ENCODE data around the gene ZC3H7A.

The ZC3H7A gene

DNA sequence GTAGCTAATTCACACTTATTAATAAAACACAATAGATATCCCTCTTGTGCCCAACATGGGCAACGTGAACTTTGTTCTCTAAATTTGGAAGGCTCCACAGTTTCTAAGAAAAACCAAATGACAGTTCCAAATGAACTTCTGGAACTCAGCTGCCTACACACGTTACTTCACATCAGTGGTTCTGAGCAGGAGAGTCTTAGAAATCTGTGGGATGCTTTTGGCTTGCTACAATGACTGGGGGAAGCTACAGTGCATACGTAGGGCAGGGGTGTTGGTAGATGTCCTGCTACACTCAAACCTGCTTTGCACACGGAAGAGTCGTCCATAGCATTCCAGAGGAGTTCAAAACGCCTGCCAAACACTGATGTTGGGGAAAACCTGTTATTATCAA, 62.4 kb downstream of the ZC3H7A start:
- peak; percentile 2 for DNase-seq

DNA sequence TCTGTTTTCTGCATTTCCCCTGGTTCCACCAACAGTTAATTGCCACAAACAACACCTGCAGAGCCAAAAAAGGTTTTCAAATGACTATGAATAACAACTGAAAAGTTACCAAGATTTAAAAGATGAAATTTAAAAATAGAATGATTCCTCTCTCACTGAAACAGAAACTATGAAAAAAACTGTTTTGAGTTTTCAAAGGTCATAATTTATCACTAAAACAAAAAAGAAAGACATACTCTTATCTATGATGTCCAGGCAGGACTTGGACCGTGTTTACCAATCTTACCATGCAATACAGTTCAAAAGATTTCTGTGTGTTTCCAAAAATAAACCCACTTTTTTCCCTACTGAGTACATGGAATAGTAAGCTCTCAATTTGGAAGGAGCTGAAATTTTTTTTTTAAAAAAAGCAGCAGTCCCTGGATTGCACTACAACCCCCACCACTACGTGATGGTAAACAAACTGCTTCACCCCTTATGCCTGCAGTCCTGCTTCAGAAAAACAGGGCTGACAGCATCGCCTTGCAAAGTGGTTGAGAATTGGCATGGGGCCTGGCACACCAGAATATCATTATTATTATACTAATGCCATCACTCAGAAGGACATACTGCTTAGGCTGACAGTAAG, 62.9 kb downstream of the ZC3H7A start:
- no peak for DNase-seq

DNA sequence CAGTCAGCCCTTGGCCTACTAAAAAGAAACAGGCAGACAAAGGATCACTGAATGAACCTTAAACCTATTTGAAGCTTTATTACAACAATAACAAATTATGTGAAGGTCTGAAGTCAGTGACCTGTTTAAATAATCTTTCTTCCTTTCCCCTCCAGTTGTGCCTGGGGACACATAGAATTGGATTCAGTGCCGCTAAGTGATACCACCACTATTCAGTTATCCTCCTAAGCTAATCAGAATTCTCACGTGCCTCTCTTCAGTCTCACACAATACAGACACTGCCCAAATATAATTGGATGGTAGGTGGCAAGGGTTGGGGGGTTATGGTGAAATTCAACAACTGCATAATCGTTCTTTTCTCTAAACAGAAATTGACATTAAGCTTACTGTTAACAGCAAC, 65.8 kb downstream of the ZC3H7A start:
- no peak for DNase-seq

DNA sequence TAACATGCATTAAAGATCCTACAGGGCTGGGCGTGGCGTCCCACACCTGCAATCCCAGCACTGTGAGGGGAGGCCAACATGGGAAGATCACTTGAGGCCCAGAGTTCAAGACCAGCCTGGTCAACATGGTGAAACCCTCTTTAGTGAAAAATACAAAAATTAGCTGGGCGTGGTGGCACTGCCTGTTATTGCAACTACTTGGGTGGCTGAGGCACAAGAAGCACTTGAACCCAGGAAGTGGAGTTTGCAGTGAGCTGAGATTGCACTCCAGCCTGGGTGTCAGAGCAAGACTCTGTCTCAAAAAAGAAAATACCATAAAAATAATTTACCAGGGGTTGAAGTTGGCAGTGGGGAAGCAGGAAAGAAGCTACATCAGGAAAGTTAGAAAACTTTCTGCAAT, 67.3 kb downstream of the ZC3H7A start:
- DNase-seq = no peak

DNA sequence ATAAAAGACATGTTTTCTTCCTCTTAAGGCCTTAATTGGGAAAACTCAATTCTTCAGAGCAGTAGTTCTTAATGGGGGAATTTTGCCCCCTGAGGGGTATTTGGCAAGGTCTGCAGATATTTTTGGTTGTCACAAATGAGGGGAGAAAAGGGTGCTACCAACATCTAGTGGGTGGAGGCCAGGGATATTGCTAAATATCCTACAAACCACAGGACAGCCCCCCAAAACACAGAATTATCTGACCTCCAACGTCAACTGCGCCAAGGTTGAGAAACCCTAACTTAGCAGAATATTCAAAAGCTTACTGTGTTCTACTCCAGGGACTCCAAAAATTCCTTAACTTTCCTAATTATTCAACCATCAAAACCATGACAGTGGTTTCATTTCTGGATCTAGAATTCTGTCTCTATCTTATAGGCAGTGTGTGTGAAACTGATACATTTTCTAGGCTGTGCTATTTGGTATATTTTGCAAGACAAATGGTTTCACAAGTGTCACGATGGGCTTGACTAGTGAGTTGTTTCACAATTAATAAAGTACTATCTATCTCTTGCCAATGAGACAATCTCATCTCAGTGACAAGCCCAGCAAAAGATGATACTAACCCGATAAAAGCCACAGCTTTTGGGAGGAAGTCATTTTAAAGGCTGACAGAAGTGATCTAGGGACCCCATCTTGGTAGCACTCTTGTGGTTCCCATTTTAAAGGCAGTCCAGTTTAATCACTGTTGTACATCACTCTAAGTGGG, 69.1 kb downstream of the ZC3H7A start:
- DNase-seq = peak; percentile 73

DNA sequence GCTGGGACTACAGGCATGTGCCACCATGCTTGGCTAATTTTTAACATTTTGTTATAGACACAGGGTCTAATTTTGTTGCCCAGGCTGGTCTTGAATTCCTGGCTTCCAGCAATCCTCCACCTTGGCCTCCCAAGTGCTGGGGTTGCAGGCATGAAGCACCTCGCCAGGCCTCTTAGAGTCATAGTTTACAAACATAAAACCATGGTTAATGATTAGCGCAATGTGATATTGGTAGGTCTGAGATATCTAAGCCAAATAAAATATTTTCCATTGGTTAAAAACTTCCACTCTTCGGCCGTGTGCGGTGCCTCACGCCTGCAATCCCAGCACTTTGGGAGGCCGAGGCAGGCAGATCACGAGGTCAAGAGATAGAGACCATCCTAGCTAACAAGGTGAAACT, 71.0 kb downstream of the ZC3H7A start:
- DNase-seq = no peak

DNA sequence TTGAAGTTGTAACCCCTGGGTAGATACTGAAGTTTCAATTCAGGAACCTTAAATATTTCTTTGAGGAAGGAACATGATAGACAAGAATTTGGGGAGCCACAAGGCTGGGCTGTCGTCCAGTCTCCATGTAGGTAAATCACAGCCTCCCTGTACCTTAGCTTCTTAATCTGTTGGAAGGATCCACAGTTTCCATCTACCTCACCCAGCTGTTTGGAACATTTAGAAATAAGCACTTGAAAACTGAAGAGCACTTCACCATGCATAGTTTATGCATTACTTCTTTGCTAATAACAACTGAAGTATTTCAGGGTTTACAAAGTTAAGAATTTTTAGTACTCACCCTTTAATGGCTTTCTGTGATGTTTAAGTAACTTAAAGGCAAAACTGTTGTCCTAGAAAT, 71.6 kb downstream of the ZC3H7A start:
- no peak for DNase-seq

DNA sequence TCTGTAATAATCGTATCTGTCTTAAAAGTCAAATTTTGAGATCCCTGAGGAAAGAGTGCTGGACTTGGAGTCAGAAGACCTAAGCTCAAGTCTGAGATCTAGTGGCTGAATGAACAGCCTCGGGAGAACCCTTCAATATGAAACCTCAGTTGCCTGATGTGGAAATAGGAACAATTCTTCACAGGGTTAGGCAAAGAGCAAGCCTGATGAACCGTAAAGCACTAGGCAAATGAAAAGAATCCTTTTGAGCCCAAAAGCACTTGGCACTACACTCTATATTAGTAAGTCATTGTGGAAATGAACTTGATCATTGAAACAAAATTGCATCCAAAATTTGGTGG, 74.6 kb downstream of the ZC3H7A start:
- DNase-seq = no peak

DNA sequence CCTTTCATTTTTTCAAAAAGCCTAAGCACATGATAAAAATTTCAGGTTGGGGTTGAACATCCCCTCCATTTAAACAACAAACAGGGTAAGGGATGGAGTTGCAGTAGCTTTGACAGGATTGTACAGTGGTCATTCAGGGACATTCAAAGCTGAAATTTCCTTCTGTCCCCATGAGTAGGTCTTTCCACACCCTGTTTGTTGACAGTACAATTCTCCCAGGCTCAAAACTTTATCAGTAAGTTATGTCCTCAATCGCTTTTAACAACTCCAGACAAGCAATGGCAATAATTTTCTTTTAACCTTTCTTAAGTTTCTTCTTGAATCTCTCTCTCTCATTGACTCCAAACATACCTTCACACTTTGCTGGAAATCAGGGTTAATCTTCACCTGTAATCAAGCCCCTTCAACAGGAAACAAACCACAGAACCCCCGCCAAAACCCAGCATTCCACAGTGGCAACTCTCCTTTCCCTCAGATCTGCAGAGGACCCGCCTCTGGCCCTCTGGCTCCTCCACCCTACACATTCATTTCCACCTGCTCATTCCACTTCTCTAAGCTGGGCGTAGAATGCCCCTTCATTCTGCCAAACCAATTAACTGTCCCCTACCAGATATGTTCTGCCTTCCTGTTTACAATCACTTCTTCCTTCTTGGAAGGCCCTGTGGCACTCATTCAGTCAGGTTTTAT, 75.1 kb downstream of the ZC3H7A start:
- no peak for DNase-seq

DNA sequence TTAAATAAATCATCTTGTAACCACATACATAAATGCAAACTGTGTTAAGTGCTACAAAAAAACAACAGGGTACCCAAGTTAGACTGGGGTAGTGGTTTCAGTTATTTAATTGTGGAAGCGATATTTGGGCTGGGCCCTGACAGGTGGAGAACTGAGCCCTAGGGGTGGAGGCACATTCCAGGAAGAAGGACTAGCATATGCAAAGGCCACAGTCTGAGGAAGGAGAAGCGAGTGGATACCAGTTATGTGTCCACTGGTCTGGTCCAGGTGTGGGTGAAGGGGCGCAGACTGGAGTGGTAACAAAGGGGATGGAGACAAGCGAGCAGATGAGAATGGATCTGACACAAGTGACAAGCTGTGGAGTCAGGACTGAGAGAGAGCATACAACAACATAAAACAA, 77.3 kb downstream of the ZC3H7A start:
- no peak for DNase-seq

DNA sequence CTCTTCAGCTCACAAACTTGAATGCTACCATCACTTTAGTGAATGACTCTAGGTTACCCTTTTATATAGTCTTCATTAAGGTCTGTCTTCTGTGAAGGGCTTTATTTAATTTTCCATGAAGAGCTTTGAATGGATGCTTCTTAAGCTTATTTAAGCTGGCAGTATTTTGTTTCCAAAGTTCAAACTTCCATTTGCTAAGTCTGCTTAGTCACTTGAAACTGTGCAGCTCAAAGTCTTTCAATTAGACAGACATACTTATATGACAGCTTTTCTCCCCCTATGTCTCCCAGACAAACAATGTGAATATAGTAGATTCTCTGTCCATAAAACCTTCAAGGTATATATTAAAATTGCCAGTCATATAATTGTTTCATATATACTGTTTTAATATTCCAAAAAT, 77.9 kb downstream of the ZC3H7A start:
- no peak for DNase-seq

DNA sequence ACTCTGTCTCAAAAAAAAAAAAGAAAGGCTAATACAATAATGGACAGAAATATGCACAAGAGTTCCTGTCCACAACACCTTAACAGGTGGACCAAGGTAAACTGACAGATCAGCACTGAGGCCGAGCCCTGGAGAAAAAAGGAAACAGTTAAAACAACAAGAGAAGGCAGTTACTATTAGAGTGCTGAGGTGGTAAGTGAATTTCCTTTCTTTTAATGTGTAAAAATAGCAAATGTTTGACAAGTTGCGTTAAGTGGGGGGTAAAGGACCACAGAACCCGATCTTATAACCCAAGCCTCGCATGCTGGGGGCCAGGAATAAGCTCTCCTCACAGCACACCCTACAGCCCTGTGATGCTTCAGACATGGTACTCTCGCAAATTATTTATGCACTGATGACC, 79.2 kb downstream of the ZC3H7A start:
- DNase-seq = no peak

DNA sequence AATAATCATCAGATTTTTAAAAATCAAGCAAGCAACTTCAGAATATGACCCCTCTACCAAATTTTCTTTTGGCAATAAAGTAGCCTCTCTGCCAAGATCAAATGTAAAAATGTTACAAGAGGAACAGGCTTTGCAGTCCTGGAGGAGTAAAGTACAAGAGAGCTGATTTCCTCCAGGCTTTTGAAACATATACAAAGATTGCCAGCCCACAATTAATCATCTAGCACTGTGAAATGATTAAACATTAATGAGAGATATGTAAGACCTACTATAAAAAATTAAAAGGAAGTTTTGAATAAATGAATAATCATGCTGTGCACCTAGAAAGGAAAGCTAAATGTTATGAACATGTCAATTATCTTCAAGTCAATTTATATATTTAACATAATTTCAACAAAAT, 80.7 kb downstream of the ZC3H7A start:
- no peak for DNase-seq

DNA sequence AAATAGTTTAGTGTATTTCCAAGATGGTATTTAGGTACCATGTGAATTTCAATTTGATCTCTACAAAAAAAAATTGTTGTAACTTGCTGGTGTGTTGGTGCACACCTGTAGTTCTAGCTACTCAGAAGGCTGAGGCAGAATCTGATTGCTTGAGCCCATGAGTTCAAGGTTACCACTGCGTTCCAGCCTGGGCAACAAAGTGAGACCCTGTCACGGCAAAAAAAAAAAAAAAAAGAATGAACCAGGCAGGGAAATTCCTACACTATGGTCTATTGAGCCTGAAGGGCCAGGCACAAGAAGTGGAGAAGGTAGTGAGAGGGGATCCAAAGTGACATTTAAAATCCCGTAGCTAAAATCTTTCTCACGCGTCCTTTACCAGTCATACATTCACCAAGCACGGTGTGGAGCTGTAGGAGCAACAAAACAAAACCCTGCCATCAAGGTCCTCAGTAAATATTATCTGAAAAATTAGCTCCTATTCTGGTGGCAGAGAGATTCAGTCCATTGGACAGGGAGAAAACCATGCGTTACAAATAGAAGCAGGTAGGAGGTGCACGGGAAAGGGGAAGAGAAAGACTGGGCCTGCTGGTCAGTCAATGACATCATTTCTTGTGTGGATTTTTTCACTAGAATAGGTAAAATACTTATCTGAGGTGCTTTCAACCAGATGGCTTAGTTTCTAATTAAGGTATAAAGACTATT, 81.7 kb downstream of the ZC3H7A start:
- DNase-seq = no peak

DNA sequence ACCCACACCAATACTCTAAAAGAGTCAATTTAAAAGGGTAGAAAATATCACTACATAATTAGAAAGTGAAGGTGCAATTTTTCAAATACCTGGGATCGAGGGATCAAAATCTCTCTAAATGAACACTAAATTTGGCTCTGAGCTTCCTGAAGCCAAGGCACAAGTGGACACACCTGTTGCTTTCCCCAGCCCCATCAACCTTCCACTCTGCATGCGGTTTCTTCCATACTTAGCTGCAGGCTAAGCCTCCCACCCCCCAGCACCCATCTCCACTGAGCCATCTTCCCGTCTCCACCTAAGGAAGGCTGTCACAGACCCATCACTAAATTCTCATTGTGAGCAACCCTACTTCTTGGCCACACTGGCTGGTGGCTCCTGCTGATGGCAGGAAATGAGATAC, 84.9 kb downstream of the ZC3H7A start:
- no peak for DNase-seq

DNA sequence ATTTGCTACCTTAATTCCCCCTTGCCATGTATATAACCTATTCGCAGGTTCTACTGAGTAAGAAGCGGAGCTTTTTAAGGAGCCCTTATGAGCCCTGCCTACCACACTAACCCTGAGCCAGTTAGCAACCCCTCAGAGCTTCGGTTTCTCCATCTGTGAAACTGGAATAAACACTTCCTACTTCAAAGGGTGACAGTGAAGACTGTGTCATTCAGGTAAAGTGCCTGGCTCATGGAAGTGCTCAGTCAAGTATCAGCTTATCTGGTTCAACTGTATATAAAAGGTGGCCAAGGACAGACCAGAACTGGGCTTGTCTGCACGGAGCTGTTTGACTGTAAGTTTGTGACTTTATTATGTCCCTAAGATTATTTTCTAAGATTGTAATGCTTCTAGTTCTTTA, 85.4 kb downstream of the ZC3H7A start:
- no peak for DNase-seq

DNA sequence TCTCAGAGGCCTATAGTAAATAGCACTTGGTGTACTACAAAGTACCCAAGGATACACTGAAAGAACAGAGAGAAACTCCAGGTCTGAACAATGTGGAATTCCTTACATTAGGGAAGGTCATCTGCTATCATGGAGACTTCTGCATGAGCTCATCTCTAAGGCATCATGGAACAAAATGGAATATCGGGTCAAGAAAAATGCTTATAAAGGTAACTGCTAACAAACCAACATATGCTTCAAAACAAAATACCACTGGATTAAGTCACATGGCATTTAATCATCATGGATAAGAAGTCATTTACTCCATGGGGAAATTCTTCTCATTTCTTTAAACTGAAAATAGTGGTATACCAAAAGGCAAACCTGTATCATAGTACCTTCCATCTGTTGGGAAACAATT, 88.6 kb downstream of the ZC3H7A start:
- DNase-seq = no peak

DNA sequence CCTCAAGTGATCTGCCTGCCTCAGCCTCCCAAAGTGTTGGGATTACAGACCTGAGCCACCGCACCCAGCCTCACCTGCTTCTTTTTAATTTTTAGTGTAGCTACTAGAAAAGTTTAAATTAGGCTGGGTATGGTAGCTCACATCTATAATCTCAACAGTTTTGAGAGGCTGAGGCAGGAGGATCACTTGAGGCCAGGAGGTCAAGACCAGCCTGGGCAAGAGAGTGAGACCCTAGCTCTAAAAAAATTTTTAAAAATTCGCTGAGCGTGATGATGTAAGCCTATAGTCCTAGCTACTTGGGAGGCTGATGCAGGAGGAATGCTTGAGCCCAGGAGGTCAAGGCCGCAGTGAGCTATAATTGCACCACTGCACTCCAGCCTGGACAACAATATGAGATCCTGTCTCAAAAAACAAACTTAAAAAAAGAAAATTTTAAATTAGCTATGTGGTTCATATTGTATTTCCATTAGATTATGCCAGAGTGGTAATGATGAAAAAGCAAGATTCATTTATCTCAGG, 89.3 kb downstream of the ZC3H7A start:
- DNase-seq = no peak

DNA sequence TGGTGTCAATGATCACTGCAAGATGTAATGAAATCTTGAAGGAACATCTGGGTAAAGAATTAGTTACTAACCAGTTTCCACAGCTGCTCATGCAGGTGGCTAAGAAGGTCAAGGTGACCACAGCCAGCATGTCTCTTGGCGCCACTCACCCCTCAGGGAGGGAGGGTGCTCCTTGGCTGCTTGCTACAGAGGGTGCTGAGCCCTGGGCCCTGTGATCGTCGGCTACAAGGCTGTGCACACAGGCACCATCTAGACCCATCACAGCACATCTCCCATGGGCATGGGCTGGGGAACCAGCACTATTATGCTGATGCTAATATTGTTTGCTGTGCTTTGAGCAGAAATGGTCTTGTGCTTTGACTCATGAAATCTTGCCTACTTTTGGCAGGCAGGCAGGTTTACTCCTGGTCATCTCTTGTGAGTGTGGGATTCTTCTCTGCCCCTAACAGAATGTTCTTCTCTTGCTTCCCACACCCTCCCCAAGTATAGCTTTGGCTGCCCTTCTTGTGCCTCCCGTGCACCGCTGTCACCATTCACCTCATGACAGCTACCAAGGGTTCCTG, 90.8 kb downstream of the ZC3H7A start:
- DNase-seq = no peak

DNA sequence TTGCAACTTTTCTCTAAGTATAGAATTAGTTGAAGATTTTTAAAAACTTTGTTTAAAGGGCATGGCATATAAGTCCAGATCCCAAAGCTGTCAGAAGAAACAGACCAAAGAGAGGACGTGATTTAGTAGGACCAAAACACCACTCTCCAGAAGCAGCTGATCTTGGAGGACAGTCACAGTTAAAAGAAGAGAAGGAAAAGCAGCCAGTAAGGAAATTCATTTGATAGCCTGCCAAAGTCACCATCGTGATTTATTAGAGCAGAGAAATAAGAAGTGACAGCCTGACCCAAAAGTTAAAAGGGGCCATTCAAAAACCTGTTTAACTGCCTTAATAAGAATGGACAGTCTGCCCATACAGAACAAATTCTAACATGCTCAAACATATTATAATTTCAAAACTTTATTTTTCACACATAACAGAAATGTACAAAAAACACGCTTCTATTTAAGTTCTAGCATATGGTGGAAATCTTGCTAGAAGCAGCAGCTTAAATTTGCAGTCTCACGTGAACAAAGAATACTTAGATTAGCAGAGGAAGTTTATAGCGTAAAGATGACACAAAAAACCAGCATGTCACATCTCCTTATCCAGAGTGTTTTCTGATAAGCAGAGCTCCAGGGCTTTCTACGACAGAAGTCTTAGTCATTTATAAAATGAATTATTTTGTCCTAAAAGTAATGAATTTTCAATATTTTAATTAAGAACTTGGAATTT, 91.6 kb downstream of the ZC3H7A start:
- no peak for DNase-seq
